PC-3 (cell line): ENCODE results near the gene LAG3. TPM values are rescaled to one million over a fixed set of nuclear protein-coding genes. Genes with fewer than 3 reads are reported as not detected.

Experiments used
- ATAC-seq: fragments of 200-7000 bp; cut with Tn5 transposase; 2 replicates; pipeline ENCODE4 v1.9.1; 2020; ENCODE audit warnings: mild to moderate bottlenecking, moderate library complexity
- BruUV-seq: library from RNA; stranded (reverse); fragments of 400-500 nt; replicated peaks from 2 replicates; lab custom pipeline; 2021; lab: Mats Ljungman, UMichigan
- CTCF ChIA-PET: fragments of 300-600 bp; sonication (Branson Sonifier 250); formaldehyde crosslinking; loops from one replicate; lab custom pipeline; 2022; ENCODE audit warnings: antibody characterized with exemption; lab: Charles Lee
- POLR2A ChIA-PET: fragments of 300-600 bp; sonication (Branson Sonifier 250); formaldehyde crosslinking; loops from one replicate; lab custom pipeline; 2022; ENCODE audit warnings: antibody characterized with exemption; ENCODE audit not compliant: unreplicated experiment; lab: Charles Lee
- DNase-seq: peaks from one replicate; pipeline ENCODE4 v3.0.0-alpha.2; 2015
- H2AFZ ChIP-seq: fragments of 300-600 bp; sonication (generic); 2 replicates; pipeline ENCODE4 v1.6.0; 2016; ENCODE audit warnings: antibody characterized with exemption, low read length
- H3F3A ChIP-seq: fragments of 300-600 bp; sonication (generic); one replicate; pipeline ENCODE4 v1.6.0; 2017; ENCODE audit warnings: antibody characterized with exemption, low read length, control low read depth, mild to moderate bottlenecking; ENCODE audit not compliant: unreplicated experiment
- H3K27ac ChIP-seq: fragments of 300-600 bp; sonication (generic); 2 replicates; pipeline ENCODE4 v1.5.1; 2016; ENCODE audit warnings: mild to moderate bottlenecking, low read length
- H3K27me3 ChIP-seq: fragments of 300-600 bp; sonication (generic); 2 replicates; pipeline ENCODE4 v1.6.1; 2016; ENCODE audit warnings: low read length, mixed read lengths
- H3K36me3 ChIP-seq: fragments of 300-600 bp; sonication (generic); 2 replicates; pipeline ENCODE4 v1.6.1; 2016; ENCODE audit warnings: low read depth, mixed run types, low read length, mixed read lengths
- H3K4me1 ChIP-seq: fragments of 300-600 bp; sonication (generic); 2 replicates; pipeline ENCODE4 v1.5.1; 2016; ENCODE audit warnings: low read length; ENCODE audit not compliant: insufficient read depth
- H3K4me2 ChIP-seq: fragments of 300-600 bp; sonication (generic); 2 replicates; pipeline ENCODE4 v1.6.0; 2016; ENCODE audit warnings: low read length
- H3K4me3 ChIP-seq: fragments of 300-600 bp; sonication (generic); 2 replicates; pipeline ENCODE4 v1.5.1; 2016; ENCODE audit warnings: mild to moderate bottlenecking, low read length, mixed read lengths
- H3K79me2 ChIP-seq: fragments of 300-600 bp; sonication (generic); 2 replicates; pipeline ENCODE4 v1.6.1; 2017; ENCODE audit warnings: low read length, mixed read lengths
- H3K9ac ChIP-seq: fragments of 300-600 bp; sonication (generic); 2 replicates; pipeline ENCODE4 v1.6.0; 2016; ENCODE audit warnings: mild to moderate bottlenecking, low read length
- H3K9me2 ChIP-seq: fragments of 300-600 bp; sonication (generic); replicated peaks from 2 replicates; pipeline ENCODE4 v1.6.1; 2016; ENCODE audit warnings: mixed run types, low read length, mixed read lengths
- H3K9me3 ChIP-seq: fragments of 300-600 bp; sonication (generic); 2 replicates; pipeline ENCODE4 v1.6.1; 2016; ENCODE audit warnings: low read length, mixed read lengths
- H4K20me1 ChIP-seq: fragments of 300-600 bp; sonication (generic); 2 replicates; pipeline ENCODE4 v1.6.1; 2016; ENCODE audit warnings: low read length, mixed read lengths
- CTCF ChIP-seq: fragments of 300-600 bp; sonication (generic); conservative IDR thresholded peaks from 2 replicates; pipeline ENCODE4 v1.5.1; 2017; ENCODE audit warnings: antibody characterized with exemption, low read depth, mild to moderate bottlenecking, low read length
- EZH2 ChIP-seq: fragments of 300-600 bp; sonication (generic); IDR thresholded peaks from one replicate; pipeline ENCODE4 v1.6.1; 2017; ENCODE audit warnings: antibody characterized with exemption, mild to moderate bottlenecking, low read length; ENCODE audit not compliant: unreplicated experiment
- EZH2phosphoT487 ChIP-seq: fragments of 300-600 bp; sonication (generic); IDR thresholded peaks from 2 replicates; pipeline ENCODE4 v1.6.1; 2018; ENCODE audit warnings: mild to moderate bottlenecking, antibody characterized with exemption, low read length, borderline replicate concordance
- intact Hi-C: fragments of 100-400 bp; cut with micrococcal nuclease; formaldehyde crosslinking; loops from 2 replicates; pipeline ENCODE4 v1.9.0; 2023
- total RNA-seq: library from RNA; depleted of rRNA; stranded (reverse); fragments of >200 nt; gene quantifications from 2 replicates; pipeline ENCODE4 v1.2.3, GENCODE V29; 2014

The LAG3 gene
- total RNA-seq, 1 experiment from 2014 or later, result 0.58 TPM

- peaks cover 5% of the 10 kb centered on the region; the same call in 1 of the 2 replicates for H3K4me1 ChIP-seq
- TF ChIP-seq EZH2phosphoT487, result no peak
- TF ChIP-seq CTCF, result no peak
- TF ChIP-seq EZH2, result no peak
- H3F3A ChIP-seq, result no peaks in the 10 kb centered on the region
- no TSS peak for BruUV-seq
- H3K4me2 ChIP-seq, result peak overlapping the region; percentile 82
- H3K9me3 ChIP-seq, result no peaks in the 10 kb centered on the region
- DNase-seq, result peak; percentile 26
- no peaks in the 10 kb centered on the region for H3K27me3 ChIP-seq
- no peaks in the 10 kb centered on the region for H3K79me2 ChIP-seq
- ATAC-seq, result peak; percentile 47
- POLR2A ChIA-PET, result no interaction called here
- H3K4me3 ChIP-seq, result peak overlapping the region; percentile 51; the same call in 1 of the 2 replicates
- no peak overlapping the region for H3K27ac ChIP-seq
- no peaks in the 10 kb centered on the region for H3K36me3 ChIP-seq
- H4K20me1 ChIP-seq, result no peaks in the 10 kb centered on the region
- intact Hi-C loops, result loop anchor here (1.0 kb wide), 2 partner anchors 72 to 90 kb away; partner anchors contain the start of gene MLF2
- H3K9ac ChIP-seq, result no peak overlapping the region
- CTCF ChIA-PET, result no interaction called here
- no peaks in the 10 kb centered on the region for H3K9me2 ChIP-seq
- H2AFZ ChIP-seq, result peak overlapping the region; percentile 82; the same call in 1 of the 2 replicates
Observed at GRCh38 chr12:6824901-6825381, 52.6 kb downstream of the LAG3 start.

- peaks cover 5% of the 10 kb centered on the region; the same call in 1 of the 2 replicates for H3K4me1 ChIP-seq
- peak overlapping the region; percentile 82 for H3K4me2 ChIP-seq
Observed at GRCh38 chr12:6825398-6826124, 53.2 kb downstream of the LAG3 start.

More at GRCh38 chr12:6825398-6826124, 53.2 kb downstream of the LAG3 start:
- Histone ChIP-seq H3K9me3 (no peaks in the 10 kb centered on the region), H3K9ac (no peak overlapping the region), H4K20me1 (no peaks in the 10 kb centered on the region), H3F3A (no peaks in the 10 kb centered on the region), H3K4me3 (peak overlapping the region; percentile 51; the same call in 1 of the 2 replicates), H3K36me3 (no peaks in the 10 kb centered on the region), H2AFZ (peak overlapping the region; percentile 82), H3K27me3 (no peaks in the 10 kb centered on the region), H3K9me2 (no peaks in the 10 kb centered on the region), H3K27ac (no peak overlapping the region), H3K79me2 (no peaks in the 10 kb centered on the region)
- TF ChIP-seq CTCF (peak; percentile 79), EZH2phosphoT487 (no peak), EZH2 (no peak)
- intact Hi-C loops, result loop anchor here (1.0 kb wide), 2 partner anchors 72 to 90 kb away; partner anchors contain the start of gene MLF2
- ChIA-PET CTCF (no interaction called here), POLR2A (no interaction called here)
- DNase-seq (peak; percentile 84), ATAC-seq (peak; percentile 83)
- BruUV-seq, result no TSS peak
